ENCODE results near the gene EFNA3. TPM values are rescaled to one million over a fixed set of nuclear protein-coding genes. Genes with fewer than 3 reads are reported as not detected.
A peak's percentile ranks its signal among the peaks of the same experiment; 100 is the strongest.

The EFNA3 gene
- total and polyA plus RNA-seq, 2 experiments from 2014 or later: 2.7 to 3.0 TPM

GRCh38 chr1:155086128-155086741 is 7.6 kb downstream of the EFNA3 start:
- Histone ChIP-seq H3K27ac (no peak overlapping the region), H3K79me2 (ENCODE audit: insufficient read depth) (no peaks in the 10 kb centered on the region), H3K27me3 (replicated peaks; ENCODE audit: insufficient read depth) (peaks cover 28% of the 10 kb centered on the region), H3K9me3 (ENCODE audit: low read depth) (no peaks in the 10 kb centered on the region), H3K4me3 (no peak overlapping the region), H3K9ac (no peak overlapping the region), H2AFZ (no peak overlapping the region), H3K4me1 (ENCODE audit: insufficient read depth) (no peaks in the 10 kb centered on the region), H4K20me1 (ENCODE audit: insufficient read depth) (no peaks in the 10 kb centered on the region), H3K4me2 (ENCODE audit: unreplicated experiment) (no peak overlapping the region), H3K36me3 (ENCODE audit: low read depth) (no peaks in the 10 kb centered on the region), H3K9me2 (ENCODE audit: insufficient read depth) (no peaks in the 10 kb centered on the region), H3F3A (ENCODE audit: insufficient read depth) (peaks cover 4% of the 10 kb centered on the region; the same call in 1 of the 2 replicates)
- in situ Hi-C loops (cut with MboI): no loop called here
- WGBS, 2 experiments (ENCODE audit: low coverage in 1 of 2, low lambda C conversion rate in 2 of 2, missing lambda C conversion rate in 2 of 2): 9 to 14% methylated on average over 21 to 23 of the region's 24 CpGs
- DNase-seq: peak; percentile 59
- TF ChIP-seq EZH2 (IDR thresholded peaks at IDR 0.05; ENCODE audit: insufficient read depth, poor library complexity, severe bottlenecking): no peak
- no peak for TF ChIP-seq EZH2phosphoT487 (IDR thresholded peaks at IDR 0.05; ENCODE audit: insufficient read depth, low read depth)

- WGBS, 2 experiments (ENCODE audit: low coverage in 1 of 2, low lambda C conversion rate in 2 of 2, missing lambda C conversion rate in 2 of 2): 66% methylated on average over 7 to 8 of the region's 8 CpGs
Measured at GRCh38 chr1:155086856-155087535, 8.4 kb downstream of the EFNA3 start.

GRCh38 chr1:155091071-155092051 is 12.7 kb downstream of the EFNA3 start:
- H3K4me3 ChIP-seq: no peak overlapping the region
- peak overlapping the region; percentile 75 for H2AFZ ChIP-seq
- in situ Hi-C loops (cut with MboI): loop anchor here (5.0 kb wide), 1 partner anchor 76 kb away; no protein-coding TSS in a partner anchor
- no peaks in the 10 kb centered on the region for H3K79me2 ChIP-seq (ENCODE audit: insufficient read depth)
- H3K4me1 ChIP-seq (ENCODE audit: insufficient read depth): no peaks in the 10 kb centered on the region
- H3K27me3 ChIP-seq (replicated peaks; ENCODE audit: insufficient read depth): peaks cover 11% of the 10 kb centered on the region
- H4K20me1 ChIP-seq (ENCODE audit: insufficient read depth): no peaks in the 10 kb centered on the region
- H3K9me3 ChIP-seq (ENCODE audit: low read depth): no peaks in the 10 kb centered on the region
- no peaks in the 10 kb centered on the region for H3K9me2 ChIP-seq (ENCODE audit: insufficient read depth)
- H3K36me3 ChIP-seq (ENCODE audit: low read depth): no peaks in the 10 kb centered on the region
- TF ChIP-seq EZH2 (IDR thresholded peaks at IDR 0.05; ENCODE audit: insufficient read depth, poor library complexity, severe bottlenecking) (no peak), EZH2phosphoT487 (IDR thresholded peaks at IDR 0.05; ENCODE audit: insufficient read depth, low read depth) (no peak)
- H3F3A ChIP-seq (ENCODE audit: insufficient read depth): 0 out of 2 replicates have a peak, but pooled peaks cover 6% of the 10 kb centered on the region
- peak overlapping the region; percentile 23 for H3K4me2 ChIP-seq (ENCODE audit: unreplicated experiment)
- no peak overlapping the region for H3K27ac ChIP-seq
- WGBS, 2 experiments (ENCODE audit: low coverage in 1 of 2, low lambda C conversion rate in 2 of 2, missing lambda C conversion rate in 2 of 2): 18% methylated on average over 24 to 29 of the region's 29 CpGs
- peak; percentile 73 for DNase-seq
- 0 out of 2 replicates have a peak overlapping the region, but pooled peaks have one; percentile 6 for H3K9ac ChIP-seq

More at GRCh38 chr1:155086856-155087535, 8.4 kb downstream of the EFNA3 start:
- Histone ChIP-seq H3K27me3 (replicated peaks; ENCODE audit: insufficient read depth) (peaks cover 20% of the 10 kb centered on the region), H3K4me2 (ENCODE audit: unreplicated experiment) (no peak overlapping the region), H3K27ac (no peak overlapping the region), H3K36me3 (ENCODE audit: low read depth) (no peaks in the 10 kb centered on the region), H3K4me1 (ENCODE audit: insufficient read depth) (no peaks in the 10 kb centered on the region), H3K4me3 (no peak overlapping the region), H3K9me3 (ENCODE audit: low read depth) (no peaks in the 10 kb centered on the region), H3K9ac (no peak overlapping the region), H3K9me2 (ENCODE audit: insufficient read depth) (no peaks in the 10 kb centered on the region), H2AFZ (no peak overlapping the region), H3F3A (ENCODE audit: insufficient read depth) (no peaks in the 10 kb centered on the region), H4K20me1 (ENCODE audit: insufficient read depth) (no peaks in the 10 kb centered on the region), H3K79me2 (ENCODE audit: insufficient read depth) (no peaks in the 10 kb centered on the region)
- DNase-seq: no peak
- in situ Hi-C loops (cut with MboI): no loop called here
- TF ChIP-seq EZH2 (IDR thresholded peaks at IDR 0.05; ENCODE audit: insufficient read depth, poor library complexity, severe bottlenecking): no peak
- TF ChIP-seq EZH2phosphoT487 (IDR thresholded peaks at IDR 0.05; ENCODE audit: insufficient read depth, low read depth): no peak

- 65 to 75% methylated on average over 6 of the region's 6 CpGs for whole genome bisulfite sequencing, 2 experiments (ENCODE audit: low coverage in 1 of 2, low lambda C conversion rate in 2 of 2, missing lambda C conversion rate in 2 of 2)
- Histone ChIP-seq H3F3A (ENCODE audit: insufficient read depth) (0 out of 2 replicates have a peak, but pooled peaks cover 6% of the 10 kb centered on the region), H3K9me2 (ENCODE audit: insufficient read depth) (no peaks in the 10 kb centered on the region), H3K4me1 (ENCODE audit: insufficient read depth) (no peaks in the 10 kb centered on the region), H3K9me3 (ENCODE audit: low read depth) (no peaks in the 10 kb centered on the region), H3K27ac (no peak overlapping the region), H3K4me2 (ENCODE audit: unreplicated experiment) (no peak overlapping the region), H3K4me3 (no peak overlapping the region), H2AFZ (no peak overlapping the region), H4K20me1 (ENCODE audit: insufficient read depth) (no peaks in the 10 kb centered on the region), H3K79me2 (ENCODE audit: insufficient read depth) (no peaks in the 10 kb centered on the region), H3K36me3 (ENCODE audit: low read depth) (no peaks in the 10 kb centered on the region), H3K9ac (no peak overlapping the region), H3K27me3 (replicated peaks; ENCODE audit: insufficient read depth) (peaks cover 17% of the 10 kb centered on the region)
- in situ Hi-C loops (cut with MboI): loop anchor here (5.0 kb wide), 1 partner anchor 75 kb away; no protein-coding TSS in a partner anchor
- DNase-seq: no peak
- no peak for TF ChIP-seq EZH2 (IDR thresholded peaks at IDR 0.05; ENCODE audit: insufficient read depth, poor library complexity, severe bottlenecking)
- no peak for TF ChIP-seq EZH2phosphoT487 (IDR thresholded peaks at IDR 0.05; ENCODE audit: insufficient read depth, low read depth)
Measured at GRCh38 chr1:155092131-155092530, 13.5 kb downstream of the EFNA3 start.

Measured in GM23248 (cell line).